GM21737 (cell line): ENCODE results near the gene RAMACL.

Source experiments
- ATAC-seq: cut with Tn5 transposase; IDR thresholded peaks from one replicate; pipeline ENCODE4 v1.9.1; 2021; ENCODE audit warnings: mild to moderate bottlenecking, moderate library complexity; ENCODE audit not compliant: unreplicated experiment

The RAMACL gene

GRCh38 chr6:166580076-166581050, 6.1 kb downstream of the RAMACL start:
- ATAC-seq: no peak

- no peak for ATAC-seq
Measured at GRCh38 chr6:166579237-166579850, 7.1 kb downstream of the RAMACL start.

GRCh38 chr6:166578536-166579236, 7.8 kb downstream of the RAMACL start:
- ATAC-seq: no peak

GRCh38 chr6:166575205-166575604, 11.3 kb downstream of the RAMACL start:
- no peak for ATAC-seq

- no peak for ATAC-seq
Measured at GRCh38 chr6:166573511-166574216, 12.8 kb downstream of the RAMACL start.

GRCh38 chr6:166572370-166573261, 13.9 kb downstream of the RAMACL start:
- ATAC-seq: no peak

- no peak for ATAC-seq
Measured at GRCh38 chr6:166570929-166571713, 15.4 kb downstream of the RAMACL start.

- no peak for ATAC-seq
Measured at GRCh38 chr6:166569206-166569605, 17.3 kb downstream of the RAMACL start.

- no peak for ATAC-seq
Measured at GRCh38 chr6:166567813-166568212, 18.7 kb downstream of the RAMACL start.

GRCh38 chr6:166567107-166567506, 19.4 kb downstream of the RAMACL start:
- ATAC-seq: no peak

- ATAC-seq: no peak
Measured at GRCh38 chr6:166566026-166567011, 20.2 kb downstream of the RAMACL start.

GRCh38 chr6:166565084-166565967, 21.2 kb downstream of the RAMACL start:
- no peak for ATAC-seq

GRCh38 chr6:166563805-166564204, 22.7 kb downstream of the RAMACL start:
- ATAC-seq: no peak

GRCh38 chr6:166563200-166563599, 23.3 kb downstream of the RAMACL start:
- no peak for ATAC-seq

GRCh38 chr6:166562726-166563125, 23.8 kb downstream of the RAMACL start:
- no peak for ATAC-seq

GRCh38 chr6:166561771-166562359, 24.6 kb downstream of the RAMACL start:
- ATAC-seq: no peak

GRCh38 chr6:166560222-166560621, 26.3 kb downstream of the RAMACL start:
- ATAC-seq: no peak
